Measurements from ENCODE around the gene OR5B21.

GRCh38 chr11:58526721-58527120 is 18.8 kb upstream of the OR5B21 start:
- no peak for TF ChIP-seq GATA3 (IDR thresholded peaks at IDR 0.05; ENCODE audit: low read depth, low read length)
- no peak for TF ChIP-seq GATA2 (IDR thresholded peaks at IDR 0.05; ENCODE audit: low read depth, low read length)

Measured in SH-SY5Y (cell line).